ENCODE data around the gene GLRA2. TPM values are rescaled to one million over a fixed set of nuclear protein-coding genes. Genes with fewer than 3 reads are reported as not detected.

GLRA2 gene
- total and polyA plus RNA-seq, 10 of the 15 experiments (the other 5 are each of a cell fraction or from before 2014, with no cell fraction given): 0.01 TPM; not detected in 9

- TF ChIP-seq REST (IDR thresholded peaks at IDR 0.05; ENCODE audit: low read depth, low read length) (no peak), SUZ12 (IDR thresholded peaks at IDR 0.05; ENCODE audit: unreplicated experiment) (no peak)
These were observed 250.2 kb downstream of the GLRA2 start (continued) for GRCh38 chrX:14779580-14779979.
